ENCODE data around the gene G6PD. TPM values are rescaled to one million over a fixed set of nuclear protein-coding genes. Genes with fewer than 3 reads are reported as not detected.

The G6PD gene
- total and polyA plus RNA-seq, 10 of the 15 experiments (the other 5 are each of a cell fraction or from before 2014, with no cell fraction given), result 1.6 to 62.5 (median 28.4) TPM

DNA sequence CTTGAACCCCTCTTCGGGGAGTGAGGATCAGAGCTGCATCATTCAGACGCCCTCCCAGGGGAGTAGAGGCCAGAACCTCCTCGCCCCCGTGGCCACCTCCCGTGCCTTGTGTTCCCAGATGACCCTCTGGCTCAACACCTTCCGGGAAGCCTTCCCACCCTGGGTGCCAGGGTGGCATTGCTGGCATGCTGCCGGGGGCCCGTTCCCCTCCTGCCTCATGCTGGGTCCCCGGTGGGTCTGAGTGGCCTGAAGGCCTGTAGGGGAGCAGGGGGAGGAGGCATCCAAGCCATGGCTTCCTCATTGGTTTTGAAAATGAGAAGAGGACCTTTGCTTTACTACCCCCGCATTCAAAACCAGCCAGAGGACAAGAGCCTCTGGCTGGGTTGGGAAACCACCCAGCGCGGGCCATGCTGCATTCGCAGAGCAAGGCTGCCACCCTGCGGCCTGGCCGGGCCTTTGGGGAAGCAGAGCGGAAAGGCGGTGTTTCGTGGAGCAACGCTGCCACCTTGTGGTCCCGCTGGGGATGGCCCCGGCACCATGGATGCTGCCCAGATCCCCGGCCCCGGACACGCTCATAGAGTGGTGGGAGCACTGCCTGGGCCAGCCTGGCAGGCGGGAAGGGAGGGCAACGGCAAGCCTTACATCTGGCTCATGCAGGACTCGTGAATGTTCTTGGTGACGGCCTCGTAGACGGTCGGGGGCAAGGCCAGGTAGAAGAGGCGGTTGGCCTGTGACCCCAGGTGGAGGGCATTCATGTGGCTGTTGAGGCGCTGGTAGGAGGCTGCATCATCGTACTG, 11.9 kb downstream of the G6PD start (continued):
- TF ChIP-seq TARDBP (IDR thresholded peaks at IDR 0.05; ENCODE audit: borderline replicate concordance) (no peak), RELA (IDR thresholded peaks at IDR 0.05; ENCODE audit: borderline replicate concordance, partially characterized antibody) (peak; percentile 100), NBN (IDR thresholded peaks at IDR 0.05) (peak; percentile 82), RB1 (IDR thresholded peaks at IDR 0.05; ENCODE audit: borderline replicate concordance) (peak; percentile 93; the same call in 1 of the 2 replicates), BACH1 (IDR thresholded peaks at IDR 0.05; ENCODE audit: borderline replicate concordance) (no peak), HDGF (IDR thresholded peaks at IDR 0.05) (peak; percentile 50; the same call in 1 of the 2 replicates), EED (IDR thresholded peaks at IDR 0.05; ENCODE audit: low read depth) (peak; percentile 38; the same call in 1 of the 2 replicates), NFYA (IDR thresholded peaks at IDR 0.05; ENCODE audit: borderline replicate concordance, low read depth, low read length) (no peak), PAX5 (IDR thresholded peaks at IDR 0.05; ENCODE audit: borderline replicate concordance, low read depth, low read length) (peak; percentile 98), IRF4 (IDR thresholded peaks at IDR 0.05; ENCODE audit: low read depth, low read length) (peak; percentile 65), MXI1 (IDR thresholded peaks at IDR 0.05; ENCODE audit: low read depth, low read length) (peak; percentile 71; the same call in 1 of the 2 replicates), HCFC1 (IDR thresholded peaks at IDR 0.05; ENCODE audit: low read length) (no peak; the same call in 1 of the 2 replicates), BHLHE40 (IDR thresholded peaks at IDR 0.05; ENCODE audit: borderline replicate concordance in 1 of 2, low read depth in 2 of 2, low read length in 1 of 2) (peak; percentile 60 to 64; a peak in 3 of 4 replicates), KDM1A (IDR thresholded peaks at IDR 0.05; ENCODE audit: borderline replicate concordance) (no peak), IKZF2 (IDR thresholded peaks at IDR 0.05) (no peak), SMC3 (IDR thresholded peaks at IDR 0.05; ENCODE audit: borderline replicate concordance, low read length) (peak; percentile 100), TBL1XR1 (IDR thresholded peaks at IDR 0.05; ENCODE audit: low read depth, low read length) (0 out of 2 replicates have a peak, but pooled peaks have one; percentile 32), SREBF1 (IDR thresholded peaks at IDR 0.05; ENCODE audit: low read length) (no peak), ZNF207 (IDR thresholded peaks at IDR 0.05; ENCODE audit: borderline replicate concordance) (peak; percentile 86; the same call in 1 of the 2 replicates), IKZF1 (conservative IDR thresholded peaks at IDR 0.05) (peak; percentile 47; the same call in 1 of the 2 replicates)
- TF ChIP-seq, protein P1, sequence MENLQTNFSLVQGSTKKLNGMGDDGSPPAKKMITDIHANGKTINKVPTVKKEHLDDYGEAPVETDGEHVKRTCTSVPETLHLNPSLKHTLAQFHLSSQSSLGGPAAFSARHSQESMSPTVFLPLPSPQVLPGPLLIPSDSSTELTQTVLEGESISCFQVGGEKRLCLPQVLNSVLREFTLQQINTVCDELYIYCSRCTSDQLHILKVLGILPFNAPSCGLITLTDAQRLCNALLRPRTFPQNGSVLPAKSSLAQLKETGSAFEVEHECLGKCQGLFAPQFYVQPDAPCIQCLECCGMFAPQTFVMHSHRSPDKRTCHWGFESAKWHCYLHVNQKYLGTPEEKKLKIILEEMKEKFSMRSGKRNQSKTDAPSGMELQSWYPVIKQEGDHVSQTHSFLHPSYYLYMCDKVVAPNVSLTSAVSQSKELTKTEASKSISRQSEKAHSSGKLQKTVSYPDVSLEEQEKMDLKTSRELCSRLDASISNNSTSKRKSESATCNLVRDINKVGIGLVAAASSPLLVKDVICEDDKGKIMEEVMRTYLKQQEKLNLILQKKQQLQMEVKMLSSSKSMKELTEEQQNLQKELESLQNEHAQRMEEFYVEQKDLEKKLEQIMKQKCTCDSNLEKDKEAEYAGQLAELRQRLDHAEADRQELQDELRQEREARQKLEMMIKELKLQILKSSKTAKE (IDR thresholded peaks at IDR 0.05; ENCODE audit: low read depth, poor library complexity, severe bottlenecking), result no peak
- TF ChIP-seq, protein P2, sequence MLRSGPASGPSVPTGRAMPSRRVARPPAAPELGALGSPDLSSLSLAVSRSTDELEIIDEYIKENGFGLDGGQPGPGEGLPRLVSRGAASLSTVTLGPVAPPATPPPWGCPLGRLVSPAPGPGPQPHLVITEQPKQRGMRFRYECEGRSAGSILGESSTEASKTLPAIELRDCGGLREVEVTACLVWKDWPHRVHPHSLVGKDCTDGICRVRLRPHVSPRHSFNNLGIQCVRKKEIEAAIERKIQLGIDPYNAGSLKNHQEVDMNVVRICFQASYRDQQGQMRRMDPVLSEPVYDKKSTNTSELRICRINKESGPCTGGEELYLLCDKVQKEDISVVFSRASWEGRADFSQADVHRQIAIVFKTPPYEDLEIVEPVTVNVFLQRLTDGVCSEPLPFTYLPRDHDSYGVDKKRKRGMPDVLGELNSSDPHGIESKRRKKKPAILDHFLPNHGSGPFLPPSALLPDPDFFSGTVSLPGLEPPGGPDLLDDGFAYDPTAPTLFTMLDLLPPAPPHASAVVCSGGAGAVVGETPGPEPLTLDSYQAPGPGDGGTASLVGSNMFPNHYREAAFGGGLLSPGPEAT (IDR thresholded peaks at IDR 0.05; ENCODE audit: low read depth), result peak; percentile 45; the same call in 1 of the 2 replicates
- TF ChIP-seq, protein P3, sequence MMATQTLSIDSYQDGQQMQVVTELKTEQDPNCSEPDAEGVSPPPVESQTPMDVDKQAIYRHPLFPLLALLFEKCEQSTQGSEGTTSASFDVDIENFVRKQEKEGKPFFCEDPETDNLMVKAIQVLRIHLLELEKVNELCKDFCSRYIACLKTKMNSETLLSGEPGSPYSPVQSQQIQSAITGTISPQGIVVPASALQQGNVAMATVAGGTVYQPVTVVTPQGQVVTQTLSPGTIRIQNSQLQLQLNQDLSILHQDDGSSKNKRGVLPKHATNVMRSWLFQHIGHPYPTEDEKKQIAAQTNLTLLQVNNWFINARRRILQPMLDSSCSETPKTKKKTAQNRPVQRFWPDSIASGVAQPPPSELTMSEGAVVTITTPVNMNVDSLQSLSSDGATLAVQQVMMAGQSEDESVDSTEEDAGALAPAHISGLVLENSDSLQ (IDR thresholded peaks at IDR 0.05), result no peak
- TF ChIP-seq, protein P4, sequence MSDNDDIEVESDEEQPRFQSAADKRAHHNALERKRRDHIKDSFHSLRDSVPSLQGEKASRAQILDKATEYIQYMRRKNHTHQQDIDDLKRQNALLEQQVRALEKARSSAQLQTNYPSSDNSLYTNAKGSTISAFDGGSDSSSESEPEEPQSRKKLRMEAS (IDR thresholded peaks at IDR 0.05; ENCODE audit: low read depth, low read length), result peak; percentile 59; the same call in 1 of the 2 replicates
